WTC11 (cell line): Measurements from ENCODE around the gene TBC1D17.

Experiments
- CTCF ChIP-seq: fragments of 200-600 bp; IDR thresholded peaks from 2 replicates; pipeline ENCODE4 v1.8.0; 2022; ENCODE audit warnings: antibody characterized with exemption
- RORB ChIP-seq: fragments of 250-450 bp; sonication (Bioruptor Pico); IDR thresholded peaks from 2 replicates; pipeline ENCODE4 v1.9.0; 2021; ENCODE audit warnings: mild to moderate bottlenecking
- TEAD4 ChIP-seq: sonication (generic); formaldehyde crosslinking; IDR thresholded peaks from 2 replicates; pipeline ENCODE4 v1.8.0; 2022; ENCODE audit warnings: mild to moderate bottlenecking, missing genetic modification reagents

DNA sequence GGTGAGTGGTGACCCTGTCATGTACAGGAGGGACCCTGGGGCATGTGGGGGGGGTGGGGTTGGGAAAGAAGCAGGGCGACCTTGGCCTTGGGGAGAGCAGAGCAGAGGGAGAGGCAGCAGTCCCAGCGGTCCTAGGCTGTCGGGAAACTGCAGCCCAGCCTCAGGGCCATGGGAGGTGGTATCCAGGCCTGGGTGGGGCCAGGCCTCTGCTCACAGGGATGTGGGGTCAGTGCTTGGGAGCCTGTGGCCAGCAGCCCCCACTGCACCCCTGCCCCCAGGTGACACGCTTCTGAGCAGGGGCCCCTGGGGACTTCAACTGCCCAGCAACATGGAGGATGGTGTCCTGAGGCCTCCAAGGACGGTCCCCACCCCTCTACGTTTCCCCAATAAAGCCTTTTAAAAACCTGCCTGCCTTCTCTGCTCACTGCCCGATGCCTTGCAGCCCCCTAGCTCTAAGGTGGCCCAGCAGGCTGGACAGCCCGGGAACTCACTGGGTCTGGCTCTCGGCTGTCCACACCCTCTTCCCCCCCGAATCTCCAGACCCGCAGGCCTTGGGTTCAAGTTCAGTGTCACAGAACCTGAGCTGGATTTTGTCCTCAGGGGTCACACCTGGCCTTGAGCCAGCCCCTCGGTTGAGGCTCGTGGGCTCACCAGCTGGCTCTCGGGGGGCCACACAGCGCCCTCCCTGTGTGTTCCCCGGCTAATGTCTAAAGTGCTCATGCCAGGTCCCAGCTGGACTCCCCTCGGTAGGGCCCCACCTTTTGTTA is 17.0 kb upstream of the TBC1D17 start:
- TF ChIP-seq RORB, result no peak
- no peak for TF ChIP-seq TEAD4
- no peak for TF ChIP-seq CTCF
